H1 (cell line): ENCODE data around the gene SLIT3. TPM values are rescaled to one million over a fixed set of nuclear protein-coding genes. Genes with fewer than 3 reads are reported as not detected.

Experiments
- CTCF ChIA-PET: fragments of 300-600 bp; sonication (Branson Sonifier 250); formaldehyde crosslinking; loops from one replicate; lab custom pipeline; 2021; ENCODE audit not compliant: partially characterized antibody; lab: Charles Lee
- POLR2A ChIA-PET: fragments of 300-600 bp; sonication (Branson Sonifier 250); formaldehyde crosslinking; loops from one replicate; lab custom pipeline; 2021; ENCODE audit warnings: inconsistent platforms; ENCODE audit not compliant: partially characterized antibody; lab: Charles Lee
- DNase-seq, 2 experiments: peaks; one replicate each; pipeline versions ENCODE4 v3.0.0 to v3.0.0-alpha.2; 2010 to 2022; ENCODE audit warnings: low spot score in 2 of 2, low read depth in 1 of 2, mixed read lengths in 1 of 2
- FAIRE-seq: peaks from 2 replicates; lab custom pipeline; 2011; peaks lifted over from hg19 to GRCh38; lab: Jason Lieb, UNC
- H2AFZ ChIP-seq: 2 replicates; pipeline ENCODE4 v1.8.1; 2012; ENCODE audit warnings: low read length, inconsistent platforms
- H2AK5ac ChIP-seq: 2 replicates; pipeline ENCODE4 v1.6.1; 2013; ENCODE audit warnings: low read depth, low read length
- H2BK120ac ChIP-seq: replicated peaks from 2 replicates; pipeline ENCODE3; 2013; ENCODE audit warnings: low read depth, low read length, inconsistent platforms
- H2BK12ac ChIP-seq: 2 replicates; pipeline ENCODE4 v1.6.1; 2013; ENCODE audit warnings: low read depth, low read length
- H2BK15ac ChIP-seq: 2 replicates; pipeline ENCODE4 v1.6.1; 2013; ENCODE audit warnings: low read length
- H2BK20ac ChIP-seq: 2 replicates; pipeline ENCODE4 v1.6.1; 2013; ENCODE audit warnings: low read length
- H2BK5ac ChIP-seq: 2 replicates; pipeline ENCODE4 v1.6.1; 2013; ENCODE audit warnings: low read depth, low read length
- H3K14ac ChIP-seq: 2 replicates; pipeline ENCODE4 v1.6.1; 2013; ENCODE audit warnings: inconsistent platforms; ENCODE audit not compliant: insufficient read length
- H3K18ac ChIP-seq: 2 replicates; pipeline ENCODE4 v1.6.1; 2013; ENCODE audit warnings: low read length; ENCODE audit errors: extremely low read depth
- H3K23ac ChIP-seq: 2 replicates; pipeline ENCODE4 v1.6.1; 2013; ENCODE audit warnings: inconsistent platforms; ENCODE audit not compliant: insufficient read length
- H3K23me2 ChIP-seq: 2 replicates; pipeline ENCODE4 v1.6.1; 2013; ENCODE audit warnings: low read depth, low read length
- H3K27ac ChIP-seq: 2 replicates; pipeline ENCODE4 v1.6.1; 2011; ENCODE audit warnings: low read depth, low read length, inconsistent platforms
- H3K27me3 ChIP-seq, 4 experiments: replicated peaks in 1 of 4; 1 replicate in 1 of 4; 2 replicates in 3 of 4; pipeline versions ENCODE4 v1.6.1 to v1.8.1; 2011 to 2013; ENCODE audit warnings: low read length in 3 of 4, mild to moderate bottlenecking in 3 of 4, inconsistent platforms in 2 of 4, mixed read lengths in 2 of 4, moderate library complexity in 1 of 4; ENCODE audit not compliant: control insufficient read depth in 3 of 4, insufficient read depth in 3 of 4; ENCODE audit errors: extremely low read depth in 1 of 4
- H3K36me3 ChIP-seq, 4 experiments: 2 replicates each; pipeline versions ENCODE4 v1.6.1 to v1.8.1; 2011 to 2013; ENCODE audit warnings: mild to moderate bottlenecking in 4 of 4, low read length in 3 of 4, moderate library complexity in 2 of 4, control low read depth in 1 of 4, inconsistent platforms in 1 of 4; ENCODE audit not compliant: insufficient read depth in 4 of 4, control insufficient read depth in 2 of 4
- H3K4ac ChIP-seq: replicated peaks from 2 replicates; pipeline ENCODE3; 2013; ENCODE audit warnings: low read length, low read depth, mixed read lengths, inconsistent platforms; ENCODE audit not compliant: insufficient read length
- H3K4me1 ChIP-seq, 4 experiments: replicated peaks in 1 of 4; 1 replicate in 1 of 4; 2 replicates in 3 of 4; pipeline versions ENCODE4 v1.6.1 to v1.8.1; 2011 to 2013; ENCODE audit warnings: low read length in 3 of 4, inconsistent platforms in 2 of 4, mixed read lengths in 1 of 4; ENCODE audit not compliant: insufficient read depth in 4 of 4, control insufficient read depth in 3 of 4
- H3K4me2 ChIP-seq, 2 experiments: 2 replicates each; pipeline versions ENCODE4 v1.6.1 to v1.8.1; 2011 to 2013; ENCODE audit warnings: low read depth in 2 of 2, low read length in 2 of 2, control low read depth in 1 of 2, inconsistent platforms in 1 of 2, mild to moderate bottlenecking in 1 of 2; ENCODE audit not compliant: insufficient read depth in 1 of 2
- H3K4me3 ChIP-seq, 4 experiments: fragments of 200-600, 300-600 bp in 1 of 4; sonication (generic), shearing (Covaris generic), sonication (Bioruptor Twin) in 1 of 4; 2 replicates each; pipeline versions ENCODE4 v1.5.1 to v1.8.1; 2011 to 2016; ENCODE audit warnings: low read length in 4 of 4, low read depth in 3 of 4, control low read depth in 2 of 4, inconsistent platforms in 2 of 4, mild to moderate bottlenecking in 2 of 4, mixed read lengths in 1 of 4, moderate library complexity in 1 of 4; ENCODE audit not compliant: insufficient read depth in 2 of 4; ENCODE audit errors: extremely low read depth in 1 of 4
- H3K56ac ChIP-seq: replicated peaks from 2 replicates; pipeline ENCODE3; 2013; ENCODE audit warnings: low read depth, mild to moderate bottlenecking, mixed read lengths, low read length, inconsistent platforms; ENCODE audit not compliant: insufficient read length
- H3K79me1 ChIP-seq: 2 replicates; pipeline ENCODE4 v1.6.1; 2013; ENCODE audit warnings: low read depth, low read length, control low read depth
- H3K79me2 ChIP-seq, 2 experiments: 2 replicates each; pipeline versions ENCODE4 v1.6.1 to v1.8.1; 2012 to 2013; ENCODE audit warnings: low read length in 2 of 2, mild to moderate bottlenecking in 2 of 2, inconsistent platforms in 1 of 2; ENCODE audit not compliant: insufficient read depth in 2 of 2, control insufficient read depth in 1 of 2
- H3K9ac ChIP-seq, 4 experiments: replicated peaks in 1 of 4; 1 replicate in 1 of 4; 2 replicates in 3 of 4; pipeline versions ENCODE4 v1.6.1 to v1.8.1; 2011 to 2013; ENCODE audit warnings: low read depth in 3 of 4, low read length in 3 of 4, control low read depth in 2 of 4, mild to moderate bottlenecking in 2 of 4, moderate library complexity in 2 of 4, inconsistent platforms in 1 of 4; ENCODE audit errors: extremely low read depth in 1 of 4
- H3K9me3 ChIP-seq, 2 experiments: 2 replicates each; pipeline versions ENCODE4 v1.6.1 to v1.8.1; 2012 to 2013; ENCODE audit warnings: mild to moderate bottlenecking in 2 of 2, moderate library complexity in 2 of 2, control low read depth in 1 of 2, inconsistent platforms in 1 of 2, low read depth in 1 of 2, low read length in 1 of 2, mixed read lengths in 1 of 2; ENCODE audit not compliant: insufficient read depth in 2 of 2
- H4K20me1 ChIP-seq, 2 experiments: replicated peaks in 1 of 2; 2 replicates each; pipeline versions ENCODE3 to v1.8.1; 2011 to 2013; ENCODE audit warnings: inconsistent platforms in 2 of 2, low read length in 2 of 2, mild to moderate bottlenecking in 1 of 2; ENCODE audit not compliant: insufficient read depth in 2 of 2, control insufficient read depth in 1 of 2
- H4K5ac ChIP-seq: 2 replicates; pipeline ENCODE4 v1.6.1; 2013; ENCODE audit warnings: low read length, low read depth, mixed read lengths, inconsistent platforms; ENCODE audit not compliant: insufficient read length
- H4K8ac ChIP-seq: 2 replicates; pipeline ENCODE4 v1.8.0; 2013; ENCODE audit warnings: mild to moderate bottlenecking, moderate library complexity, low read length, inconsistent platforms; ENCODE audit not compliant: insufficient read depth; ENCODE audit errors: extremely low read depth
- H4K91ac ChIP-seq: replicated peaks from 2 replicates; pipeline ENCODE3; 2013; ENCODE audit warnings: low read length, mixed read lengths, inconsistent platforms; ENCODE audit not compliant: insufficient read length
- ATF2 ChIP-seq: IDR thresholded peaks from 2 replicates; pipeline ENCODE4 v1.6.1; 2012; ENCODE audit warnings: low read length, inconsistent platforms
- CBX8 ChIP-seq: fragments of 300-800, 300-1000 bp; sonication (generic); IDR thresholded peaks from 2 replicates; pipeline ENCODE4 v1.7.1; 2016; ENCODE audit warnings: low read depth, low read length, borderline replicate concordance
- HDAC2 ChIP-seq, 2 experiments: fragments of 300-600 bp in 1 of 2; sonication (generic) in 1 of 2; IDR thresholded peaks; 2 replicates each; pipeline ENCODE4 v1.6.1; 2011 to 2012; ENCODE audit warnings: low read depth in 2 of 2, low read length in 2 of 2, mild to moderate bottlenecking in 2 of 2, moderate library complexity in 2 of 2, borderline replicate concordance in 1 of 2, inconsistent platforms in 1 of 2
- JUND ChIP-seq: IDR thresholded peaks from 2 replicates; pipeline ENCODE4 v1.6.1; 2011; ENCODE audit warnings: mild to moderate bottlenecking, improper control_type of control experiment, low read length
- POLR2A ChIP-seq, 2 experiments: IDR thresholded peaks; 1 replicate in 1 of 2; 2 replicates in 1 of 2; pipeline ENCODE4 v1.6.1; 2011; ENCODE audit warnings: low read depth in 2 of 2, low read length in 2 of 2, mild to moderate bottlenecking in 2 of 2; ENCODE audit errors: control extremely low read depth in 1 of 2
- RNF2 ChIP-seq: fragments of 200-900, 300-1000 bp; sonication (generic); IDR thresholded peaks from 2 replicates; pipeline ENCODE4 v1.7.1; 2016; ENCODE audit warnings: borderline replicate concordance, low read depth, mild to moderate bottlenecking, antibody characterized with exemption, low read length; ENCODE audit not compliant: poor library complexity, severe bottlenecking; ENCODE audit errors: missing control alignments
- SIN3A ChIP-seq, 2 experiments: IDR thresholded peaks in 1 of 2; conservative IDR thresholded peaks in 1 of 2; 2 replicates each; pipeline ENCODE4 v1.6.1; 2011 to 2012; ENCODE audit warnings: low read length in 2 of 2, improper control_type of control experiment in 1 of 2, low read depth in 1 of 2, mild to moderate bottlenecking in 1 of 2
- SIRT6 ChIP-seq: IDR thresholded peaks from one replicate; pipeline ENCODE4 v1.7.1; 2012; ENCODE audit warnings: low read length, inconsistent platforms
- SP4 ChIP-seq: IDR thresholded peaks from 2 replicates; pipeline ENCODE4 v1.6.1; 2012; ENCODE audit warnings: low read length, inconsistent platforms
- TCF12 ChIP-seq: IDR thresholded peaks from 2 replicates; pipeline ENCODE4 v1.6.1; 2011; ENCODE audit warnings: low read depth, mild to moderate bottlenecking, low read length
- WGBS, 2 experiments: shearing (Covaris generic) in 1 of 2; methylation state at CpG; one replicate each; pipeline versions ENCODE4 v1.1.6 to v1.1.7; 2013 to 2015; ENCODE audit warnings: low lambda C conversion rate in 2 of 2, mixed read lengths in 2 of 2, inconsistent platforms in 1 of 2, low coverage in 1 of 2, missing lambda C conversion rate in 1 of 2; ENCODE audit not compliant: insufficient replicate concordance in 2 of 2, insufficient coverage in 1 of 2, insufficient read length in 1 of 2; ENCODE audit errors: extremely low coverage in 1 of 2, missing lambda C conversion rate in 1 of 2; 5-methylcytosine and 5-hydroxymethylcytosine counted together
- polyA plus RNA-seq, 7 experiments: library from polyadenylated mRNA; depleted of rRNA in 3 of 7; stranded (reverse) in 5 of 7; unstranded in 2 of 7; fragments of >200 nt in 5 of 7; fragments of 200-250 nt in 2 of 7; gene quantifications; 1 replicate in 5 of 7; 2 replicates in 1 of 7; 4 replicates in 1 of 7; pipeline versions ENCODE4 v1.2.1 to v1.2.3, GENCODE V29; 2011 to 2013; ENCODE audit warnings: missing spikeins in 2 of 7, mixed read lengths in 2 of 7
- total RNA-seq: library from RNA; stranded (reverse); fragmentation: NEBNext Ultra II Directional; extraction: Animal tissue kit (Norgen Biotek cat#: 25700); gene quantifications from 2 replicates; pipeline ENCODE4 v1.2.1, GENCODE V29; 2021

The SLIT3 gene
- total and polyA plus RNA-seq, 2 of the 8 experiments (the other 6 are each of a cell fraction or from before 2014, with no cell fraction given), result 1.1 to 1.2 TPM

- Histone ChIP-seq H3K4me3 (no peak overlapping the region), H3K14ac (no peak overlapping the region), H3K79me1 (no peaks in the 10 kb centered on the region), H3K18ac (no peak overlapping the region), H3K4me1 (peaks cover 0 to 6% (median 0%) of the 10 kb centered on the region in 4 experiments; a peak in 1 of 7 replicates), H3K4ac (no peak overlapping the region), H2BK120ac (no peak overlapping the region), H3K27me3 (0 out of 7 replicates have a peak, but pooled peaks cover 0 to 2% (median 0%) of the 10 kb centered on the region in 4 experiments), H4K20me1 (no peaks in the 10 kb centered on the region), H3K23ac (no peak overlapping the region), H3K27ac (no peak overlapping the region), H3K9me3 (no peaks in the 10 kb centered on the region), H4K8ac (no peak overlapping the region), H2BK5ac (no peak overlapping the region), H2AK5ac (no peak overlapping the region), H3K36me3 (no peaks in the 10 kb centered on the region), H2BK12ac (no peak overlapping the region), H2BK15ac (no peak overlapping the region), H3K9ac (no peak overlapping the region), H4K91ac (no peak overlapping the region), H3K23me2 (no peaks in the 10 kb centered on the region), H3K56ac (no peak overlapping the region), H3K4me2 (peak overlapping the region in 1 of 2 experiments; percentile 26; a peak in 2 of 4 replicates), H4K5ac (no peak overlapping the region), H2AFZ (peak overlapping the region; percentile 75), H3K79me2 (no peaks in the 10 kb centered on the region), H2BK20ac (no peak overlapping the region)
- DNase-seq (no peak), FAIRE-seq (no peak)
- 60% methylated on average over 14 of the region's 14 CpGs; no CpG with 5 or more reads in 1 of the 2 experiments for WGBS, 2 experiments
- POLR2A ChIA-PET, result no interaction called here
- CTCF ChIA-PET, result interaction anchor here (0.6 to 2.4 kb wide), 8 partner anchors 9 to 214 kb away, joined by 3 to 11 read pairs (median 3); no protein-coding TSS in a partner anchor
- no peak for TF ChIP-seq TCF12
- TF ChIP-seq SIRT6, result no peak
- no peak for TF ChIP-seq CBX8
- no peak for TF ChIP-seq SIN3A (conservative IDR thresholded peaks at IDR 0.05 in 1 of 2, IDR thresholded peaks at IDR 0.05 in 1 of 2; ENCODE audit: low read depth in 1 of 2, low read length in 2 of 2)
- TF ChIP-seq HDAC2 (IDR thresholded peaks at IDR 0.05; ENCODE audit: borderline replicate concordance in 1 of 2, low read depth in 2 of 2, low read length in 2 of 2), result no peak
- TF ChIP-seq JUND, result no peak
- no peak for TF ChIP-seq RNF2
- TF ChIP-seq ATF2, result no peak
- TF ChIP-seq SP4, result no peak
- TF ChIP-seq POLR2A (IDR thresholded peaks at IDR 0.05; ENCODE audit: control extremely low read depth in 1 of 2, low read depth in 2 of 2, low read length in 2 of 2), result no peak
These were observed 380.7 kb downstream of the SLIT3 start for GRCh38 chr5:168920019-168920810.
